ENCODE results near the gene CYP2E1. TPM values are rescaled to one million over a fixed set of nuclear protein-coding genes. Genes with fewer than 3 reads are reported as not detected.

The CYP2E1 gene
- total RNA-seq, 1 experiment from 2014 or later, result 3.5 TPM

DNA sequence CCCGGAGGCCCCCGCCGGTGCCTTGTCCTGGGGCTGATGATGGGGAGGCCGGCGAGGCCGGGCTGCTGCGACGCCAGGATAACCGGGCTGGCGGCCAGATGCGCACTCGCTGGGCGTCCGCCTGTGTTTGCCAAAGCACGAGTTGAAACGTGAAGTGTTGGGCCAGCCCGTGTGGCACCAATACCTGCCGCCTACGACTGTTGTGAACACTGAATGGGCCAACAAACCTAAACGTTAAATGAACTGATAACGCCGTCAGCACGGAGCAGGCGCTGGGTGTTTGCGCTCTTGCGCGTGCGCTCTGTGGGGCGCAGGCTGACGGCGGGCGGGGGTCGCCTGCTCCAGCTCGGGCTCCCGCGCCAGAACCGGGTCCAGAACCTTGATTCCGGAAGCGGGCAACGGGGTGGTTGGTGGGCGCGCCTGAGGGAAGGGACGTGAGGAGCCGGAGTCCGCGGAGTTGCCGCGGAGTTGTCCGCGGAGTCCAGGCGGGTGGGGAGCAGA, 658 bp downstream of the CYP2E1 start:
- intact Hi-C loops (cut with micrococcal nuclease; ENCODE audit: unreplicated experiment), result no loop called here
- Mint-ChIP-seq H3K27me3 (ENCODE audit: unreplicated experiment) (no peaks in the 10 kb centered on the region), H3K27ac (ENCODE audit: unreplicated experiment) (no peak overlapping the region), H3K4me3 (ENCODE audit: low read depth, unreplicated experiment) (peak overlapping the region; percentile 71), H3K9me3 (ENCODE audit: low read depth, unreplicated experiment) (no peaks in the 10 kb centered on the region), H3K4me1 (ENCODE audit: low read depth, unreplicated experiment) (peaks cover 12% of the 10 kb centered on the region), H3K36me3 (ENCODE audit: insufficient read depth, unreplicated experiment) (peaks cover 22% of the 10 kb centered on the region)
- CTCF ChIA-PET, result no interaction called here
- DNase-seq, result no peak
- BruUV-seq (replicated peaks), result no TSS peak
- TF ChIP-seq, protein P1, sequence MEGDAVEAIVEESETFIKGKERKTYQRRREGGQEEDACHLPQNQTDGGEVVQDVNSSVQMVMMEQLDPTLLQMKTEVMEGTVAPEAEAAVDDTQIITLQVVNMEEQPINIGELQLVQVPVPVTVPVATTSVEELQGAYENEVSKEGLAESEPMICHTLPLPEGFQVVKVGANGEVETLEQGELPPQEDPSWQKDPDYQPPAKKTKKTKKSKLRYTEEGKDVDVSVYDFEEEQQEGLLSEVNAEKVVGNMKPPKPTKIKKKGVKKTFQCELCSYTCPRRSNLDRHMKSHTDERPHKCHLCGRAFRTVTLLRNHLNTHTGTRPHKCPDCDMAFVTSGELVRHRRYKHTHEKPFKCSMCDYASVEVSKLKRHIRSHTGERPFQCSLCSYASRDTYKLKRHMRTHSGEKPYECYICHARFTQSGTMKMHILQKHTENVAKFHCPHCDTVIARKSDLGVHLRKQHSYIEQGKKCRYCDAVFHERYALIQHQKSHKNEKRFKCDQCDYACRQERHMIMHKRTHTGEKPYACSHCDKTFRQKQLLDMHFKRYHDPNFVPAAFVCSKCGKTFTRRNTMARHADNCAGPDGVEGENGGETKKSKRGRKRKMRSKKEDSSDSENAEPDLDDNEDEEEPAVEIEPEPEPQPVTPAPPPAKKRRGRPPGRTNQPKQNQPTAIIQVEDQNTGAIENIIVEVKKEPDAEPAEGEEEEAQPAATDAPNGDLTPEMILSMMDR (IDR thresholded peaks at IDR 0.05; ENCODE audit: unreplicated experiment), result no peak

DNA sequence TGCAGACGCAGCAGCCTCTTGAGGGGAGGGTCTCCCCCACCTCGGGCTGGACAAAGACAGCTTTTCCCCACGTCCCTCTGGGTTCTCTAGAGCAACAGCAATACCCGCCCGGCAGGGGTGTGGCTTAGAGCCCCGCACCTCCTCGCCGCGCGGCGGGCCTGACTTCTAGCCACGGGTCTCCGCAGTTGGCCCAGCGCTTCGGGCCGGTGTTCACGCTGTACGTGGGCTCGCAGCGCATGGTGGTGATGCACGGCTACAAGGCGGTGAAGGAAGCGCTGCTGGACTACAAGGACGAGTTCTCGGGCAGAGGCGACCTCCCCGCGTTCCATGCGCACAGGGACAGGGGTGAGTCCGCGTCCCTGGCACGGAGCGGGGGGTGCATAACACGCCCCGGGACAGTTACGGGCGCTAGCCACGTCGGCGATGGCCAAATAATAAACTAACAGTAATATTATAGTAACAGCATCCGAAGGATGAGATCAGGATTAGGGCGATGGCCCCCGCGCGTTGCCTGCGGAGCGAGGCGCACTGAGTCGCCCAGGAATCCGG, 1.2 kb downstream of the CYP2E1 start:
- Mint-ChIP-seq H3K27me3 (ENCODE audit: unreplicated experiment) (no peaks in the 10 kb centered on the region), H3K4me3 (ENCODE audit: low read depth, unreplicated experiment) (peak overlapping the region; percentile 71), H3K9me3 (ENCODE audit: low read depth, unreplicated experiment) (no peaks in the 10 kb centered on the region), H3K4me1 (ENCODE audit: low read depth, unreplicated experiment) (peaks cover 6% of the 10 kb centered on the region), H3K27ac (ENCODE audit: unreplicated experiment) (no peak overlapping the region), H3K36me3 (ENCODE audit: insufficient read depth, unreplicated experiment) (peaks cover 17% of the 10 kb centered on the region)
- DNase-seq, result no peak
- BruUV-seq (replicated peaks), result no TSS peak
- CTCF ChIA-PET, result no interaction called here
- TF ChIP-seq, protein P1 (IDR thresholded peaks at IDR 0.05; ENCODE audit: unreplicated experiment), result no peak
- intact Hi-C loops (cut with micrococcal nuclease; ENCODE audit: unreplicated experiment), result no loop called here

DNA sequence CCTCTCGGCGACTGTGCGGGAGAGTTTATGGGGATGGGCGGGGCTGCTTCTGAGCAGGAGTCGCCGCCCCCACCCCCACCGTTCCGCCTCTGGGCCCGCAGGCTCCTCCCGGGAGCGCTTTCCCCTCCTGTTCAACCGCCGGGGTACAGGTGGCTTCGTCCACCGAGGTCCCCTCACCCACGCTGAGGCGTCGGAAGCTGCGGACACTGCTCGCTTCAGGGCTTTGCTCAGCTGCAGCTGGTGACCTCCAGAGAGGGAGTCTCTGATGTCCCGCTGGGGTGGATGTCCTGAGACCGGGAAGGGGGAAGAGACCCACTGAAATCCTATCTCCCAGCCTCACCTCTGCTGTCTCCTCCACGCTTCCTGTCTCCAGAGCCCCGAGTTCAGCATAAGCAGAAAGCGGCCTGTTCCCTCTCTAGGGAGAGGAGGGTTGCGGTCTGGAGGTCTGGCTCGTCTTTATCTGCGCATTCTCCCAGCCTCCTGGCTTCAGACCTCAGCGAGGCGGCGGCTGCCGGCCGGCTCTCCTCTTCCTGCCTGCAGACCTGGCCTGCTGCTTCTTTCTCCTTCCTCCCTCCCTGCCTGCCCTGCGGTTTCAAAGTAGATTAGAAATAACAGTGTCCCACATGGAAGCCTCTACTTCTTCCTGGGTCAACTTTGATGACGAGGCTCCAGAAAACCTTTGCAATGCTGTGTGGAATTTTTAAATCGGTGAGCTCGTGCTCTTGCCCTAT, 1.8 kb downstream of the CYP2E1 start:
- Mint-ChIP-seq H3K27ac (ENCODE audit: unreplicated experiment) (no peak overlapping the region), H3K27me3 (ENCODE audit: unreplicated experiment) (no peaks in the 10 kb centered on the region), H3K9me3 (ENCODE audit: low read depth, unreplicated experiment) (no peaks in the 10 kb centered on the region), H3K36me3 (ENCODE audit: insufficient read depth, unreplicated experiment) (peaks cover 12% of the 10 kb centered on the region), H3K4me1 (ENCODE audit: low read depth, unreplicated experiment) (peaks cover 6% of the 10 kb centered on the region), H3K4me3 (ENCODE audit: low read depth, unreplicated experiment) (peak overlapping the region; percentile 71)
- intact Hi-C loops (cut with micrococcal nuclease; ENCODE audit: unreplicated experiment), result no loop called here
- BruUV-seq (replicated peaks), result no TSS peak
- TF ChIP-seq, protein P1 (IDR thresholded peaks at IDR 0.05; ENCODE audit: unreplicated experiment), result no peak
- DNase-seq, result peak; percentile 56
- CTCF ChIA-PET, result no interaction called here

DNA sequence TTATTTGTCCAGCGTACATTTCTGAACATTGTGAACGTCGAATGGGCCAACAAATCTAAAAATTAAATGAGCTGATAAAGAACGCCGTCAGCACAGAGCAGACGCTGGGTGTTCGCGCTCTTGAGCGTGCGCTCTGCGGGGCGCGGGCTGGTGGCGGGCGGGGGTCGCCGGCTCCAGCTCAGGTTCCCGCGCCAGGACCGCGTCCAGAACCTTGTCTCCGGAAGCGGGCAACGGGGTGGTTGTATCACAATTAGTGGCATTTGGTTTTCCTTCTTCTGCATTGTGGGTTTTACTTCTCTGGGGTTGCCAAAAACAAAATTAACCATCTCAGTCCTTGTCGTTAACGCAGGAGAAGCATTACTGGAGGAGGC, 2.4 kb downstream of the CYP2E1 start:
- no TSS peak for BruUV-seq (replicated peaks)
- H3K27me3 Mint-ChIP-seq (ENCODE audit: unreplicated experiment), result no peaks in the 10 kb centered on the region
- TF ChIP-seq, protein P1 (IDR thresholded peaks at IDR 0.05; ENCODE audit: unreplicated experiment), result no peak
- H3K4me1 Mint-ChIP-seq (ENCODE audit: low read depth, unreplicated experiment), result peaks cover 6% of the 10 kb centered on the region
- CTCF ChIA-PET, result no interaction called here
- H3K27ac Mint-ChIP-seq (ENCODE audit: unreplicated experiment), result no peak overlapping the region
- H3K36me3 Mint-ChIP-seq (ENCODE audit: insufficient read depth, unreplicated experiment), result peaks cover 12% of the 10 kb centered on the region
- no peaks in the 10 kb centered on the region for H3K9me3 Mint-ChIP-seq (ENCODE audit: low read depth, unreplicated experiment)
- no peak for DNase-seq
- H3K4me3 Mint-ChIP-seq (ENCODE audit: low read depth, unreplicated experiment), result peak overlapping the region; percentile 71
- intact Hi-C loops (cut with micrococcal nuclease; ENCODE audit: unreplicated experiment), result no loop called here
